Fibroblast of skin of right biceps (primary cell): ENCODE measurements around the gene BLID.

Experiments
- DNase-seq: peaks from one replicate; pipeline ENCODE4 v3.0.0-alpha.2; 2013

BLID gene

DNA sequence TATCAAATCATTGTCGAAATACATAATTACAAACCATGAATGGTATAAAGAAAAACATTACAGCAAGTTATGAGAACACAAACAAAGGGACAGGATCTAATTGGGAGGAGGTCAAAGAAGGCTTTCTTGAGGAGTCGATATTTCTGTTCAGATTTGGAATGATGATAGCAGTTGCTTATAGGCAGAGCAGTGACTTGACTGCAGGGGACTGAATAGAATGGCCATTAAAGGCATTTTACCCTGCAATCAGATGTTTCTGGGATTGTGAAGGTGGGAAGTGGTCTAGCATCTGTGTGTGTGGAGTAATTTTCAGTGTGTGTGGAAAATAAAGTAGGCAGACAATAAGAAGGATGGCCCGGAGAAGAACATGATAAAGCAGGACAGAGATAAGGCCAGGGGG is 41.0 kb downstream of the BLID start:
- no peak for DNase-seq

DNA sequence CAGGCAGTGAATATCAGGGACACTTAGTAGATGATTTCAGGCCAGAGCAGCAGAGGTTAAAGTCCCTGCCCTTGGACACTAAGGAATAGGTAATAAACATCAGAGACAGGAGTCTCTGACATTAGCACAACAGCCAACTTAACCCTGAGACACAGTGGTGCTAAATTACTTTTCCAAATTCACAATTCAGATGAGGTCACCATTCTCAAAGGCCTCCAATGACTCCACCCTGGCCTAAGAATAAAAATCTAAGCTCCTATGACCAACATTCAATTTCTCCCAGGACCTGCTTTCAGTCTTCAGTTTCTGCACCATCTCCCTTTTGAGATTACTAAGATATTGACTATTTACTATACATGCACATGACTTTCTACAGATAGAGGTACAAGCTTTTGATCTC is 42.0 kb downstream of the BLID start:
- DNase-seq, result no peak

DNA sequence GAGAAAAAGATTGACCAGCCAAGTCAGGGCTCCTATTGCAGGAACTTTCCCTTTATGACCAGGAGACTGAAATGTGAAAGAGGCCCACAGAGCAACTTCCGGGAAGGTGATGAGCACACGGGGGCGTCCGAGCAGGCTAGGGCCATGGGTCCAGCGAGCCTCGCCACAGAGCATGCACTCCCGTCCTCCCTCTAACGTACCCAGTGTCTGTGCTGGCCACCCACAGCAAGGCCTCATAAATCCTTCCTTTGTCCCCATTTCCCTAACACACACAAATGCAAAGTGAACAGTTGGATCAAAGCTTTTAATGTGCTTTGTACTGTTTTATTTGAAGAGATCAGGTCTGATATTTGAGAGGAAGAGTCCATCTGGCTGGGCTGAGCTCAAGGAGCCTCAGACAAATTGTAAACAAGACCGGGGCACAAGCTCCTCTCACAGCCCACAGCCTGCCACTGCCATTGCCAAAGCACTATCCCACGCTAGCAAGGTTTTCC is 44.3 kb downstream of the BLID start:
- DNase-seq, result no peak

DNA sequence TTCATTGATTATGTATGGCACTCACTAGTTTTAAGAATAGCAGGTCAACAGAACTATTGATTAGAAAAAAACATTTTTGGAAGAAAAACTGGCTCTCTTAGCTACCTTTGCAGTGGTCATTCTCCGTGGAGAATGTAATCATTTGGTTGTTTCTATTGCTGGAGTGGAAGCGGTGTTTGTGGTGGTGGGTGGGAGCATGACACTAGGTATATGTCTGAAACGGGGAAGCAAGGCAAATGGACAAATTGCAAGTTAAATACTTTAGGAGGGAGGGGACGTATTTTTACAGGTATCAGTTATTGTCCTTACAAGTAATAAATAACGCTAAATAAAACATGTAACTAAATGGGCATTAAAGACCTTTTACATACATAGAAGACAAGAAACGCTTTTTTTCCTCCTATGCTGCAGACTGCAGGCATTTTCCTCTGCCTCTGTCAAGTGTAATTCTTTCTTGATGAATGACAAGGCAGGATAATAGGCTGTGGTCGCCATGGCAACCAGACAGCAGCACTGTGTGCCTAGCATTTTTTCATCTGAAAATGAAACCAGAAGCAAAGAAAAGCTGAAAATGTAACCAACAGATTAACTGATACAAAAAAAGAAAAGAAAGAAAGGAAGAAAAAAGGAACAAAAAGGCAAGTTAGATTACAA is 46.2 kb downstream of the BLID start:
- DNase-seq, result peak; percentile 94

DNA sequence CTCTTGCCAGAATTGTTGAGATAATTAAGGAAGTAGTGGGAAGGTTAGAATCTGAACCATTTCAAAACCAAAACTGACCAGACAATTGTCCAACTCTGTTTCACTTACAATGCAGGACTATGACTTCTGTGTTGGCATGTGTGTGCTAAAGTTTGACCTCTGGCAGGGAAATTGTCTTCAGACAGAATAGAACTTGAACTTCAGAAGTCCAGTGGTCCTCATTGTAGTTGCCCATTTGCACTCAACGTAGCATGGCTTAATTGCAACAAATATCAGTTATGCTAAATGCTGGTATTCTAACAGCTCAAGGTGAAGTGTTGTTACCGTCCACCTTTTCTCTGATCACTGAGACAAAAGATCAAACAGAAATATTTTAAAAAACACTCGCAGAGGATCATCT is 47.2 kb downstream of the BLID start:
- no peak for DNase-seq

- DNase-seq, result peak; percentile 80
Observed at GRCh38 chr11:122068141-122068540, 47.9 kb downstream of the BLID start.
